Activated CD4-positive, alpha-beta memory T cell treated with anti-CD3 and anti-CD28 coated beads for 36 hours (primary cell): ENCODE measurements around the gene C9orf50. TPM values are rescaled to one million over a fixed set of nuclear protein-coding genes. Genes with fewer than 3 reads are reported as not detected.

Source experiments
- CTCF ChIA-PET: fragments of 350-600 bp; sonication (Branson Sonifier 250); formaldehyde crosslinking; loops from one replicate; lab custom pipeline; 2021; ENCODE audit warnings: antibody characterized with exemption, inconsistent platforms; lab: Charles Lee
- POLR2A ChIA-PET: fragments of 350-600 bp; sonication (Branson Sonifier 250); formaldehyde crosslinking; loops from one replicate; lab custom pipeline; 2021; ENCODE audit warnings: antibody characterized with exemption; lab: Charles Lee
- DNase-seq: peaks from one replicate; pipeline ENCODE4 v3.0.0-alpha.2; 2020
- H3K27ac Mint-ChIP-seq: one replicate; pipeline ENCODE4 v1.8.0; 2021; ENCODE audit warnings: mixed read lengths
- H3K27me3 Mint-ChIP-seq: one replicate; pipeline ENCODE4 v1.8.0; 2021; ENCODE audit warnings: mixed read lengths
- H3K36me3 Mint-ChIP-seq: one replicate; pipeline ENCODE4 v1.8.0; 2021; ENCODE audit warnings: mixed read lengths
- H3K4me1 Mint-ChIP-seq: one replicate; pipeline ENCODE4 v1.8.0; 2021; ENCODE audit warnings: low read depth, mixed read lengths
- H3K4me3 Mint-ChIP-seq: one replicate; pipeline ENCODE4 v1.8.0; 2021; ENCODE audit warnings: mild to moderate bottlenecking, mixed read lengths
- H3K9me3 Mint-ChIP-seq: one replicate; pipeline ENCODE4 v1.8.0; 2021; ENCODE audit warnings: mixed read lengths
- intact Hi-C: fragments of 100-400 bp; cut with micrococcal nuclease; formaldehyde crosslinking; loops from one replicate; pipeline ENCODE4 v1.15.1; 2023
- total RNA-seq, 2 experiments: library from RNA; stranded (reverse); gene quantifications; one replicate each; pipeline ENCODE4 v1.2.3, GENCODE V29; 2021

Gene C9orf50
- total RNA-seq, 2 experiments from 2014 or later: not detected

DNA sequence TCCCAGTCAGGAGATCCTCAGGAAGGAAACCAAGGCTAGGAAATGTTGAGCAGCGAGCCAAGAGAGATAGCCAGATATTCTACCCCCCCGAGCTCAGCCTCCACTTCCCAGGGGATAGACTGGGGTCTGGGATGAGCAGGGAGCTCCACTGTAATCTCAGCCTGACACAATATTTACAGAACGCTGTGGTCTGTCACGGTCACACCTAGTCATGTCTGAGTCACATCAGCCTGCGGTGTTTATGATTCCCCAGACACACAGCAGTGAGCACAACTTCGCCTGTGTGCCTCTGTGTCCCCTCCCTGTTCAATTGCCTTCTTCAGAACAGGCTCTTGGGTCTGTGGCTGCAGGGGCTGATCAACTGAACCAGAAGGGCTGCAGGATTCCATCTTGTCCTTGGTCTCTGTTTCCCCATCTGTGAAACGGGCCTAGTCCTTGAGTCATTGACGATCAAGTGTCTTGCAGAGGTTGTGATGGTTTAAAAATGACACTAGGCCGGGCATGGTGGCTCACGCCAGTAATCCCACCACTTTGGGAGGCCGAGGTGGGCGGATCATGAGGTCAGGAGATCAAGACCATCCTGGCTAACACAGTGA is 36.0 kb upstream of the C9orf50 start:
- CTCF ChIA-PET: interaction anchor here (0.6 to 1.2 kb wide), 6 partner anchors 14 to 480 kb away, joined by 3 to 8 read pairs (median 3); no protein-coding TSS in a partner anchor
- DNase-seq: no peak
- intact Hi-C loops: no loop called here
- Mint-ChIP-seq H3K4me3 (no peak overlapping the region), H3K9me3 (no peaks in the 10 kb centered on the region), H3K27me3 (no peaks in the 10 kb centered on the region), H3K36me3 (no peaks in the 10 kb centered on the region), H3K4me1 (no peaks in the 10 kb centered on the region), H3K27ac (no peak overlapping the region)
- POLR2A ChIA-PET: no interaction called here

DNA sequence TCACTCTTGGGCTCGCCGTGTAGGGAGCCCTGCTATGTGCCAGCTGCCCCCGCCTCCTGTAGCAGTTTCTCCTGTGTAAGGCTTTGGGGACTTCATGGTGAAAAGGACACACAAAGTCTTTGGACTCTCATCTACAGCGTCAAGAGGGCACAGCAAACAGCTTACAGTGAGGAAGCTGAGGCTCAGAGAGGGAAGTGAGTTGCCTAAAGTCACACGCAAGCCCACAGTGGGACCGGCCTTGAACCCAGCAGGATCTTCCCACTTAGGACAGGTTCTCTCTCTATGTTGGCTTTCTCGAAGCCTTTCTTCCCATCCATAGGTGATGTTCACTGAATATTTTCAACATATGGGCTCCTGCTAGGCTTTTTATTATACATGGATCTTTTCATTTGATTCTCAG is 34.8 kb upstream of the C9orf50 start:
- no peaks in the 10 kb centered on the region for H3K9me3 Mint-ChIP-seq
- H3K27me3 Mint-ChIP-seq: no peaks in the 10 kb centered on the region
- intact Hi-C loops: no loop called here
- no peak for DNase-seq
- ChIA-PET POLR2A (no interaction called here), CTCF (interaction anchor here (0.8 to 1.1 kb wide), 3 partner anchors 13 to 83 kb away, joined by 3 to 8 read pairs (median 5); no protein-coding TSS in a partner anchor)
- no peaks in the 10 kb centered on the region for H3K36me3 Mint-ChIP-seq
- no peak overlapping the region for H3K4me3 Mint-ChIP-seq
- no peaks in the 10 kb centered on the region for H3K4me1 Mint-ChIP-seq
- no peak overlapping the region for H3K27ac Mint-ChIP-seq

DNA sequence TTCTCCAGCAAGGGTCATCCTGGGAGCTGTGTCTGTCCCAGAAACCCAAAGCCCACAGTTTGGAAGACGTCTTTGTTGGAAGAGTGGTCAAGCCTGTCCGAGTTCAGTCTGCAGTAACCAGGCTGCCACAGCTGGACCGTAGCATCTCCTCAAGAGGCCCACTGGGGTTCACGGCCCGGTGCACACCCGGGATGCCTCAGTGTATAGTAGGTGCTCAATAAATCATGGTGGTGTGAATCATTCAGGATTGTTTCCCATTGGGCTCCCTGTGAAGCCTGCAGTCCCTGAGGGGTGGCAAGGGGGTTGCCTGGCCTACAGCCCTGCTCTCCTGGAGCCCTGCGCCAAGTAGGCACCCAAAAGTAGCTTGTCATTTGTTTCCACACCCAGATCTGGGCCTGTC is 34.3 kb upstream of the C9orf50 start:
- no peak overlapping the region for H3K27ac Mint-ChIP-seq
- DNase-seq: no peak
- H3K27me3 Mint-ChIP-seq: no peaks in the 10 kb centered on the region
- intact Hi-C loops: no loop called here
- ChIA-PET POLR2A (no interaction called here), CTCF (interaction anchor here (0.9 kb wide), 1 partner anchor 71 kb away, joined by 4 read pairs; no protein-coding TSS in a partner anchor)
- no peak overlapping the region for H3K4me3 Mint-ChIP-seq
- no peaks in the 10 kb centered on the region for H3K4me1 Mint-ChIP-seq
- H3K9me3 Mint-ChIP-seq: no peaks in the 10 kb centered on the region
- no peaks in the 10 kb centered on the region for H3K36me3 Mint-ChIP-seq

DNA sequence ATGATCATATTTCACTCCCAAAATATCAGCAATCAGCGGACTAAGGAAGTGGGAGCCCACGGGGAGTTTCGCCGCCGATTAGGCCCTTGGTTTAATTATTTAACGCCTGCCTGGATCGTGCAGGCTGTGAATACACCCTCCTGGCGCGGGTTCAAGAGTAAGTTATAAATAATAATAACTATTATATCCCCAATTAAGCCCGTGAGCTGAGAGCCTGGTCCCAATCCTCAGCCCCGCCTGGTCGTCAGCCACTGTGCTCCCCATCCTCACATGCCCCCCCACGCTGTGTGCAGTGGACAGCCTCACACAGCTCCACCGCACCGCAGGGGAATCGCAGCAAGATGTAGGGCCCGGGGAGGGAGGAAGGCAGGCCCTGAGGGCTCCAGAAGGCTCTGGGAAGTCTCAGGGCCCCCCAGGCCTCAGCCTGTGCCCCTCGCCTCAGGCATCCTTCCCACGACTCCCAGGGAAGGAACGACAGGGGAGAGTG is 33.7 kb upstream of the C9orf50 start:
- intact Hi-C loops: no loop called here
- POLR2A ChIA-PET: no interaction called here
- Mint-ChIP-seq H3K36me3 (no peaks in the 10 kb centered on the region), H3K4me3 (no peak overlapping the region), H3K4me1 (no peaks in the 10 kb centered on the region), H3K9me3 (no peaks in the 10 kb centered on the region), H3K27ac (no peak overlapping the region), H3K27me3 (no peaks in the 10 kb centered on the region)
- no peak for DNase-seq
- CTCF ChIA-PET: interaction anchor here (0.9 kb wide), 1 partner anchor 71 kb away, joined by 4 read pairs; no protein-coding TSS in a partner anchor

DNA sequence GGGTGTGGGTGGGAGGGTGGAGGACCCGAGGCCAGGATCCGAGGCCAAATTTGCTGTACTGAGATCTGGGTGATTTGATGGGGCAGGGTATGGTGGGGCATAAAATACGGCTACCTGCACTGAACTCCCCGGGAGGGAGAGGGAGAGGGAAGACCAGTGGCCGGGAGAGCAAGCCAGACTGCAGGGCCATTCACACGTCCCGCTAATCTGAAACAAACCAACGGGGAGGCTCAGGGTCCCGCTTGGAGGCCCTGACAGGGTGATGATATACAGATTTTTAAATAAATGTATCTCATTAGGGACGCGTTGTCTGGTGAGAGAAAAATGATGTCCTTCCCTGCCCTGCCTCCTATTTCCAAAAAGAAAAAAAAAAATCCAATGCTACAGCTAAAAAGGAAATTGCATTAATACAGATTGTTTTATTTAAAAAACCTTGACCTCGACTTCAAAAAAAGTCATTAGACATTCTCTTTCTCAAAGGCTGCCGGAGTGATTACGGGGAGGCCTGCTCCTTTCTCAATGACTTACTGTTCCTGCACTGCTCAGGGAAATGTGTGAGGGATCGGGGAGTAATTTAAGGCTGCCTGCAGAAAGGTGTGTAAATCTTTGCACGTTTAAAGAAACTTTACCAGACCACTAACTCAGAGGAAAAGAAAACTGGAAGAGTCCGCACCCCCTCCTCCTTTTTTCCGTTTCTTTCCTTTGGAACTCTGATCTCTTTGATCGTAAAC is 33.1 kb upstream of the C9orf50 start:
- DNase-seq: no peak
- H3K27me3 Mint-ChIP-seq: no peaks in the 10 kb centered on the region
- no peaks in the 10 kb centered on the region for H3K36me3 Mint-ChIP-seq
- intact Hi-C loops: no loop called here
- H3K4me3 Mint-ChIP-seq: no peak overlapping the region
- ChIA-PET CTCF (no interaction called here), POLR2A (no interaction called here)
- H3K4me1 Mint-ChIP-seq: no peaks in the 10 kb centered on the region
- H3K9me3 Mint-ChIP-seq: no peaks in the 10 kb centered on the region
- H3K27ac Mint-ChIP-seq: no peak overlapping the region

DNA sequence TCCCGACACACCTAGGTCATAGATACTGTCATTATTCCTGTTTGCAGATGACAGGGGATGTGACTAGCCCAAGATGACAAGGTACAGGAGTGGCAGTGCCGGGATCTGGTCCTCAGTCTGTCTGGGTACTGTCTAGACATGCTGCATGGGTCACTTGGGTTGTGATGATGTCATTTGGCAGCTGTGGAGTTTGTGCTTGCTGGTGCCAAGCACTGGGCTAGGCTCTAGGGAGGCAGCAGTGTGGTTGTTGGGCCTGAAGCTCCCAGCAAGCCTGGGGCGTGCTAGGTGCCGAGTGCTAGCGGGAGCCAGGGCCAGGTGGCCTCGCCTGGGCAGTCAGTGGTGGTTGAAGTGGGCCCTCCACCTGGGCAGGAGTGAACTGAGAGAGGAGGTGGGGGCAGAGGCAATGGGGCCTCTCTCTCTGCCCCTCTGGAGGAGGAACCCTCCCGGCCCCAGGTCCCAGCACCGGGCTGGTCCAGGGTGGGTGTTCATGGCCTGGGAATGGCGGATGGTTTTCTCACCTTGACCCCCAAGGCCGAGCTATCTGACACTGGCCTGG is 29.9 kb upstream of the C9orf50 start:
- CTCF ChIA-PET: interaction anchor here (1.2 kb wide), 1 partner anchor 8 kb away, joined by 3 read pairs; no protein-coding TSS in a partner anchor

DNA sequence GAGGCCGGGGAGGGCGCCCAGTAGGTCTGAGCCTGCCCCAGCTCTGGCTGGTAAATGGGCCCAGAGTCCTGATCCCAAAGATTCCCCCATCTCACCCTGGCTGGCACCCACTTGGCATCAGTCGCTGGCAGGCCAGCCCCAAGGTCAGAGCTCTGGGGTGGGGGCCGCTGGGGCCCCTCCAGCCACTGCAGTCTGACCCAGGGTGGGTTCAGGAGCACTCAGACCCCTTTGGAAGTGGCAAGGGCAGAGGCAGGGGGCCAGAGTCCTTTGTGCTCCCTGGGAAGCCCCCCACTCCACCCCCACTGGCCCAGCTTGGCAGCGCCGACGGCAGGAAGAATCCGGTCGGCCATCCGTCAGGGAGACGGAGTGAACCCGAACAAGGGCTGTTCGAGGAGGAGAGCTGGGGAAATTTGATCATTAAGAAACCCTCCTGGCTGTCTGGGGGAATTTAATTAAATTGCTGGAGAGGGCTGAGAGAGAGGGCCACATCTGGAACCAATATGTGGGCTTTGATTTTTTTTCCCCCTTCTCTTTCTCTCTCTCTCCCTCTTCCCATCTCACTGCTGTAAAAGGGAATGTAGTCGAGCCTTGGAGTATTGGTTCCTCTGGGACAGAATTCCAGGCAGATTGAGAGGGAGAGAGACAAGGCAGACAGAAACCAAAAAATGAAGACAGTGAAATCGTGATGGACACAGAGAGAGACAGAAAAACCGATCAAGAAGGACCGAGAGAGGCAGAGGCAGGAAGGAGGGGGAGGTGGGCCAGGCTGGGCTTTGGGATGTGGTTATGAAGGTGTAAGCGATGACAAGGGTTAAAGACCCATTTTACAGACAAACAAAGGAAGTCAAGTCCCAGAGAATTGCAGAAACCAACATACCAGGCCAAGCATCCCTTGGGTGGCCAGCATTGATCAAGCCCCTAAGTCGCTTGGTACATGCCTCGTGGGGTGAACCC is 29.1 kb upstream of the C9orf50 start:
- Mint-ChIP-seq H3K9me3 (no peaks in the 10 kb centered on the region), H3K36me3 (no peaks in the 10 kb centered on the region), H3K4me1 (no peaks in the 10 kb centered on the region), H3K27ac (no peak overlapping the region), H3K27me3 (no peaks in the 10 kb centered on the region), H3K4me3 (no peak overlapping the region)
- intact Hi-C loops: loop anchor here (10.0 kb wide), 1 partner anchor 45 kb away; no protein-coding TSS in a partner anchor
- ChIA-PET CTCF (no interaction called here), POLR2A (no interaction called here)
- no peak for DNase-seq

More for the DNA sequence above, 29.9 kb upstream of the C9orf50 start:
- H3K27ac Mint-ChIP-seq: no peak overlapping the region
- H3K4me1 Mint-ChIP-seq: no peaks in the 10 kb centered on the region
- no peaks in the 10 kb centered on the region for H3K36me3 Mint-ChIP-seq
- no peak for DNase-seq
- H3K9me3 Mint-ChIP-seq: no peaks in the 10 kb centered on the region
- POLR2A ChIA-PET: no interaction called here
- no peak overlapping the region for H3K4me3 Mint-ChIP-seq
- intact Hi-C loops: no loop called here
- no peaks in the 10 kb centered on the region for H3K27me3 Mint-ChIP-seq

DNA sequence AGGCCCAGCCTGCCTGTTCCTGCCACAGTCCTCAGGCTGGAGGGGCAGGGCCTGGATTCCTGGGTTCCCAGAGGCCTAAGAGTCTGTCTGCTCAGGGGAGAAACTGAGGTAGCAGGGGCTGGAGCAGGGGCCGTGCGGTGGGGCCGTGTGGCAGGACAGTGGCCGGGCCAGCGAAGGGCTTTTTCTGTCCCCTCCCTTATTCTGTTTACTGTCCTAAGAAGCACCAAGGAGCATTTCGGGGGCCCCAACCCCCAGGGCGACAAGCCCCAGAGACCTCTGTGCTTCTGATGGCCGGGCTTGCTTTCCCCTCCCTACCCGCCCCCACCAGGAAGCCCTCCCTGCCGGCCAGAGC is 27.8 kb upstream of the C9orf50 start:
- Mint-ChIP-seq H3K27me3 (no peaks in the 10 kb centered on the region), H3K4me1 (no peaks in the 10 kb centered on the region), H3K36me3 (no peaks in the 10 kb centered on the region), H3K4me3 (no peak overlapping the region), H3K9me3 (no peaks in the 10 kb centered on the region), H3K27ac (no peak overlapping the region)
- intact Hi-C loops: loop anchor here (10.0 kb wide), 1 partner anchor 46 kb away; no protein-coding TSS in a partner anchor
- CTCF ChIA-PET: no interaction called here
- DNase-seq: no peak
- POLR2A ChIA-PET: no interaction called here

DNA sequence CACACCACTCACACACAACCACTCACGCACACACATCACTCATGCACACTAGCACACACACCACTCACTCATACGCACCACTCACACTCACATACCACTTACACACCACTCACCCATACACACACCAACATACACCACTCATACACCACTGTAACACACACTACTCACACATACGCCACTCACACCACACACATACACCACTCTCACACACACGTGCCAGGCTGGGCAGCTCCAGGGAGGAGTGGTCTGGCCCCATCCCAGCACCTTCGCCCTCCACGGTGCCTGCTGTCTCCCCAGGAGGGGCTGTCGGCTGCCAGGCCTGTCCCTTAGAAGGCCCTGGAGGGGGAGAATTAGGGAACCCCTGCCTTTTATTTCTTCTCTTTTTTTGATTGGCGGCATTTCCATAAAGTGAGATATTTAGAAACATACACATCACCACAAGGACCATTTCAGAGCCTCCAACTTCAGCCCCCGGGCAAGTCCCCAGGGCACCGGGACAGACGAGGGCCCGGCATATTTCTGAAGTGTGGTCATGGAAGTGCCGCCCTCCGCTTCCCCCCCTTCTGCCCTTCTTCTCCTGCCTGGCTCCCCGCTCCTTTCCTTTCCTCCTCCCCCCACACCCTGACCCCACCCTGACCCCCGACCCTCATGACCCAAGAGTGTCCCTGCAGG is 27.3 kb upstream of the C9orf50 start:
- intact Hi-C loops: loop anchor here (10.0 kb wide), 1 partner anchor 47 kb away; no protein-coding TSS in a partner anchor

DNA sequence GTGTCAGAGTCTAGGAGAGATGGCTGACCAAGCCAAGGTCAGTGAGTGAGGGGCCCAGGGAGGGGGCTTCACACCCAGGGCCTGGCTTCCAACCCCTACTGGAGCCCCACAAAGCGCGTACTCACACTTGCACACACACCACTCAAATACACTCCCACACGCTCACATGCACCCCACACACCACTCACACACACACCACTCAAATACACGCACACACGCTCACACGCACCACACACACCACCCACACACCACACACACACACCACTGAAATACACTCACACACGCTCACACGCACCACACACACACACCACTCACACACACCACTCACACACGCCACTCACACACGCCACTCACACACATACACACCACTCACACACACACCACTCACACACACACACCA is 26.7 kb upstream of the C9orf50 start:
- intact Hi-C loops: loop anchor here (10.0 kb wide), 1 partner anchor 47 kb away; no protein-coding TSS in a partner anchor
- POLR2A ChIA-PET: no interaction called here
- no peak overlapping the region for H3K27ac Mint-ChIP-seq

More for the DNA sequence above, 27.3 kb upstream of the C9orf50 start:
- Mint-ChIP-seq H3K36me3 (no peaks in the 10 kb centered on the region), H3K9me3 (no peaks in the 10 kb centered on the region), H3K27ac (no peak overlapping the region), H3K27me3 (no peaks in the 10 kb centered on the region), H3K4me3 (no peak overlapping the region), H3K4me1 (no peaks in the 10 kb centered on the region)
- POLR2A ChIA-PET: no interaction called here
- CTCF ChIA-PET: no interaction called here
- no peak for DNase-seq

DNA sequence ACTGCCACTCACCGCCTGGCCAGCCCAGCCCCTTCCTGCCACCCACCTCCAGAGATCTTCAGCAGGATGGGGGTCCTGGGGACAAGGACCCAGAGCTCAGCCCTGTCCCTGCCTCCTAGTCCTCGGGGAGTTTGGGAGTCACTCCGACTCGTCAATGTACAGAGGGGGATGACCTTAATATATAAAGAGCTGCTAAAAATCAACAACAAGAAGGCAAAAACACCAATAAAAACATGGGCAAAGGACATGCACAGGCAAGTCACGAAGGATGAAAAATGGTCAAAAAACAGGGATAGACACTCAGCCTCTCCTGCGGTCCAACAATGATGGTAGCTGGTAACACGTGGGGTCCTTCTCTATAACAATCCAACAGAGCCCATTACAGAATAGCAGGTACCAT is 25.8 kb upstream of the C9orf50 start:
- no peaks in the 10 kb centered on the region for H3K9me3 Mint-ChIP-seq
- ChIA-PET CTCF (interaction anchor here (0.8 kb wide), 1 partner anchor 515 kb away, joined by 4 read pairs; no protein-coding TSS in a partner anchor), POLR2A (no interaction called here)
- H3K4me3 Mint-ChIP-seq: no peak overlapping the region
- DNase-seq: no peak
- no peaks in the 10 kb centered on the region for H3K36me3 Mint-ChIP-seq
- intact Hi-C loops: loop anchor here (10.0 kb wide), 1 partner anchor 48 kb away; no protein-coding TSS in a partner anchor
- H3K27ac Mint-ChIP-seq: no peak overlapping the region
- H3K4me1 Mint-ChIP-seq: no peaks in the 10 kb centered on the region
- H3K27me3 Mint-ChIP-seq: no peaks in the 10 kb centered on the region

More for the DNA sequence above, 26.7 kb upstream of the C9orf50 start:
- CTCF ChIA-PET: no interaction called here
- Mint-ChIP-seq H3K9me3 (no peaks in the 10 kb centered on the region), H3K4me1 (no peaks in the 10 kb centered on the region), H3K36me3 (no peaks in the 10 kb centered on the region), H3K4me3 (no peak overlapping the region), H3K27me3 (no peaks in the 10 kb centered on the region)
- no peak for DNase-seq
